H1 (cell line): ENCODE results near the gene FLT3. TPM values are rescaled to one million over a fixed set of nuclear protein-coding genes. Genes with fewer than 3 reads are reported as not detected.

Source experiments
- CTCF ChIP-seq, 3 experiments: IDR thresholded peaks; 1 replicate in 2 of 3; 2 replicates in 1 of 3; pipeline versions ENCODE4 v1.5.1 to v1.6.1; 2011; ENCODE audit warnings: low read length in 3 of 3, mild to moderate bottlenecking in 3 of 3, inconsistent platforms in 2 of 3, low read depth in 1 of 3, moderate library complexity in 1 of 3; ENCODE audit not compliant: insufficient read depth in 1 of 3; ENCODE audit errors: control extremely low read depth in 1 of 3
- polyA plus RNA-seq, 7 experiments: library from polyadenylated mRNA; depleted of rRNA in 3 of 7; stranded (reverse) in 5 of 7; unstranded in 2 of 7; fragments of >200 nt in 5 of 7; fragments of 200-250 nt in 2 of 7; gene quantifications; 1 replicate in 5 of 7; 2 replicates in 1 of 7; 4 replicates in 1 of 7; pipeline versions ENCODE4 v1.2.1 to v1.2.3, GENCODE V29; 2011 to 2013; ENCODE audit warnings: missing spikeins in 2 of 7, mixed read lengths in 2 of 7
- total RNA-seq: library from RNA; stranded (reverse); fragmentation: NEBNext Ultra II Directional; extraction: Animal tissue kit (Norgen Biotek cat#: 25700); gene quantifications from 2 replicates; pipeline ENCODE4 v1.2.1, GENCODE V29; 2021

FLT3 gene
- total and polyA plus RNA-seq, 2 of the 8 experiments (the other 6 are each of a cell fraction or from before 2014, with no cell fraction given): 0.44 to 0.71 TPM

- no peak for TF ChIP-seq CTCF (IDR thresholded peaks at IDR 0.05; ENCODE audit: control extremely low read depth in 1 of 3, insufficient read depth in 1 of 3, low read depth in 1 of 3, low read length in 3 of 3)
Observed at GRCh38 chr13:28014301-28014700, 86.1 kb downstream of the FLT3 start (continued).
